Measurements from ENCODE around the gene INIP.

The INIP gene

DNA sequence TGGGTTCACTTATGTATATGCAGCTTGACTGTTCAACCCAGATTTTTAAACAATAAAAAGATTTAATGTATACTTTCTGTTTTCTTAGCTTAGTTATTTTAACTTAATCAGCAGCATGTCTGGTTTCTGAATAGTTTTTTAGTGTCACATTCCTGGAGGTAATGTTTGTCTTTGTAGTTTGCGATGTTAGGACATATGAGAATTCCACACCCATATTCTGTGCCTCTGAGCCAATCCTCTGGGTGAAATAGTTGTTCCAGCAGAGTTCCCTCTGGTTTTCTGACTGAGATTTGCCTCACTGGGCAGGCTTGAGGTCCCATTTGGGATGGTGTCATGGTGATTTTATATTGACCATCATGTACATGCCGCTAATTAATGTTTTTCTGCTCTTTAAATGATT lies 48.6 kb downstream of the INIP start:
- DNase-seq: no peak

DNA sequence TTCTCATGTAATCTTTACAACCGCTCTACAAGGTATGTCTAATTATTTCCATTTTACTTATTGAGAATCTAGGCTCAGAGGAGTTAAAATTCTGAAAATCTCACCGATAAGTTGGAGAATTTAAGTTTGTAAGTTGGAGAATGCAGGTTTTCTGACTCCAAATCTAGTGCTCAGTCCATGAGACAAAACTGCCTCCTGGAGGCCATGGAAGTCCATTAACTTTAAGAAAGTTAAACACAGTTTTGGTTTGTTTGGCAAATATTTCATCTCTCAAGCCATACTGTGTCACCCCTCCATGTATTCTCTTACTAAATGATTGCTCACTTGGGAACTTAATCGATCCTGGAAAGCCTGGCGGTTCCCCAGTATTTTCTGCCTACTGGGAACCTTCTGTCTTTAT lies 52.6 kb downstream of the INIP start:
- no peak for DNase-seq

DNA sequence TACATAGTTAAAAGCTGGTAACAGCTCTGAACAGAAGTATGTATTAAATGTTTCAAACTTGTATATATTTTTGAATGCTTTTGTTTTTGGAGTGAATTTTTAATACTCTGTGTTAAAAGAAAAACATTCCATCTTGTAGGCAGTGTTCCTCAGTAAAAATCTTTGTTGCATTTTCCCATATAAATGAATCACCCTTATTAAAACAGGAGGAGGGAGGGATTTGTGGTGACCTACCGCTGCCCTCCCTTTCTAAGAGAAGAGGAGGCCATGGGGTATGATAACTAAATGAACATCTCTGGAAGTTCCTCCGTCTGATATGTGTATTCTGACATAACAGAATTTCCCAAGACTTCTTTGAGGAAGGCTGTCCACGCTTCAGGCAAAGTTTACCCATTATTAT lies 53.4 kb downstream of the INIP start:
- DNase-seq: no peak

DNA sequence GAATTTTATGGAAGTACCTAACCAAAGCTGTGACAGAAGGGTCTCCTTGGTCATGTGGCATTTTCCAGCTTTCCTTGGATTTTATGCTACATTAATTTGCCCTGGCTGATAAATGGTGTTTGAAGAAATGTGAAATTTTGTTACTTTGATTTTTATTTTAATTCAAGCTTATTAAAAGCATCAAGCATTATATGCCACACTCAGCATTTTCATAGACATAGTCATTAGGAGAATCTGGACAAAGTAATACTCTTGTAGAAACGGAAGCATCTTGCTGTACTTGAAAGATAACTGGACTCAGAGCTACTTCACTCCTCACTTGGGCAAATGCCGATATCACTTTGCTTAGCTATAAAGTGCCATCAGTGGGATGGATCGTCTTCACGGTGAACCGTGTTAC lies 54.2 kb downstream of the INIP start:
- no peak for DNase-seq

DNA sequence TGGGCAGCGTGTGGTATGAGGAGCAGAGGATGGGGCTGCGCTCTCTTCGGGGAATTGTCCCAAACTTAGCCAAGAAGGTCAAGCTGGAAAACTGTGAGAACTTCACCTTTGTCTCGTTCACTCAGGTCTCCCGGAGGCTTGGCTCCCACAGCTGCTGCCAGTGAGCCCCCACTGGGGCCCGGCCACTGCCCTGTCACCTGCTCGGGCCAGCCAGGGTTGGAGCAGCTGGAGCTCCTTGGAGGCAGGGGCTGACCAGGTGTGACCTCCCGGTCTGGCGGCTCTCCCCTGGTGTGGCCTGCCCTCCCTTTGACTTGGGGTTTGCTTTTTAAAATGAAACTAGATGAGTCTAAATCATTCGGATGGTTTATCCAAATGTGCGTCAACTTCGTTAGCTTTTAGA lies 58.0 kb downstream of the INIP start:
- DNase-seq: no peak

DNA sequence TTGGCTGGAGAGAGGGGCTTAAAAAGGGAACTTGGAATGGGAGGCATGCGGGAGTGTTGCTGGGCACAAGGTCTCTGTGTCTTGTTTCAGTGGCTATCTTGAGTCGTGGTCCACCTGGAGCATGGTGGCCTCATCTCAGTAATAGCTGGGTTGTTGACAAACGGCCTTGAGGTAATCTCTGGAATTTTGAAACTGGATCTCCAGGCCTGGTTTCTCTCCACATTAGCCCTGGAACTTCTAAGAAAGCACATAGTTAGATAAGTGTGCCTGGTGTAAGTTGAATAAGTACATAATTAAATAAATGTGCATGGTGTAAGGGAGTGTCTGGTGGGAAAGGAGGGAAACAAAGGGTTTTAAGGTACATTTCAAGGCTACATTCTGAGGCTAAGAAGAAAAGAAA lies 62.2 kb downstream of the INIP start:
- no peak for DNase-seq

DNA sequence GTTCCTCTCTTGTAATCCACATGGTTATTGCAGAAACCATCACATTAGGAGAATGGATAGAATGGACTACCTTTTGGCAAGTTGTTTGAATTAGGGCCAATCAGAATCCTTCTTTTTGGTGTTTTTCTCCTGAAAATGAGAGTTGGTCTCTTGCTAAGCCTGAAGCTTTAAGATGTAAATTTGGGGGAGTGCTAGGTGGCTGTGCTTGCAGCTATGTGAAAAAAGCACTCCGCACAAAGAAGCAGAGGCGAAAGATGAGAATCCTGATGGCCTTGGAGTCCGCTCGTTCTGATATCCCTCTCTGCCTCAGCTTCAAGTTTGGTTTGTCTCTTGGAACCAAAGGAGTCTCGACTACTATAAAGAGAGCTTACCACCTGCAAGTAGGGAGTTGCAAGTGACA lies 63.6 kb downstream of the INIP start:
- DNase-seq: no peak

DNA sequence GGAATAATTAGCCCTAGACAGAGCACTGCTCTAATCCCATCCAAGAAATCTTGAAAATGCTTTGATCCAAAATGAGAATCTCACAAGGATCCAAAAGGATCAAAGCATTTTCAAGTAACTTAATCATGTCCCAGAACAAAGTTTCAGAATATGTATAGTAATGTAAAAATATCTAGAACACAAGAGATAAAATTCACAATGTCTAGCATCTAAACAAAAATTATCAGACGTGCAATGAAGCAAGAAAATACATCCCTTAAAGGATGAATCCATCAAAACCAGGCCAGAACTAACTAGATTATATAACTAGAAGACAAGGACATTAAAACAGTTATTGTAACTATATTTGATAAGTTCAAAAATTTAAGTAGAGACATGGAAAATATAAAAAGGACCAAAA lies 69.3 kb downstream of the INIP start:
- DNase-seq: no peak

DNA sequence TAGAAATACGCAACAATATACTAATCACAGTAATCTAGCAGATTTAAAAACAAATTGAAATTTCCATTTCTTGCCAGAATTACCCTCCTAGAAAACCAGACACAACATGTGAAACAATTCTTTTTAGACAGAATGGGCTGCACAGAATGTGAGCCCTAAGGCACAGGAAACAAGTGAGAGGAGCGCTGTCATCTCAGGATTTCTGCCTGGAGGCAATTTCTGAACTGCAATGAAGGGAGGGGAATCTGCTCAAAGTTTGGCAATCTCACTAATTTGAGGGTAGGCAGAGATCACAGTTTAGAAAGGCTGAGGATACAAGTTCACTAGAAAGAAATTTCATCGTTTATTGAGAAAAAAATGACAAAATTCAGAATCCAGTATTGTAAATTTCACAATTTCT lies 70.3 kb downstream of the INIP start:
- no peak for DNase-seq

DNA sequence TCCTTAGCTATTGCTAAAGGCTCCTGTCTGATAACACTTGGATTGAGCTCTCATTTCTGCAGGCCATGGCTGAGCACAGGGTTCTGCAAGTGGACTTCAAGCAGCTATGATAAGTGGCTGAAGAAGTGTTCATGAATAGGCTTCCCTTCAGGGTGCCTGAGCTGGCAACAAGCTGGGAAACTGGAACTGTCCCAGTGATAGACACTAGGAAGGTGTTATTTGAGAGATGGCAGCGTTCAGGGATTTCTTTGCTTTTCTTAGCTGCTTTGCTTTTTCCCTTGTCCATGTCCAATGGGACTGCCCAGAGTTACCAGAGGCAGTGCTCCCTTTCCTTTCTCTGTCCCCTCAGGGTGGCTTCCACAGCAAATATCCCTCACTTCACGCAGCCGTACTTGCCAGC lies 75.8 kb downstream of the INIP start:
- DNase-seq: no peak

DNA sequence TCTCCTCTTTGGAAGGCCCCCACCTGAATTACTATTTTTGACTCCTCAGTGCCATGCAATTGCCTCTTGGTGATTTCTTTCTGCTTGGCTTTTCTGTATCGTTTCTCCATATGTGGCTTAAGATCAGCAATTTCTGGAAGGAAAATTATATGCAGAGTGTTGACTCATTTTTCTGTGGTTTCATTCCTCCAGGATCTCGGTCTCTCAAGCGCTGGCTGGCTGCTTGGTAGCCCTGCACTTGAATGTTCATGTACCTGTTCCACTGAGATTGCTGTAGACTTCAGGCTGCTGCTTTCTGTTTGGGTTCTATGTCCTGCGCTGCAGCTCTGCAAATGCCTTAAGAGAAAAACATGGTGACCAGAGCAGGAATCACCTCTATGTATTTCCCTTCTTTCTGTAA lies 77.6 kb downstream of the INIP start:
- DNase-seq: no peak
